HG02678 (cell line): ENCODE data around the gene TAS2R41.
A peak's percentile ranks its signal among the peaks of the same experiment; 100 is the strongest.

Source experiments
- ATAC-seq: cut with Tn5 transposase; IDR thresholded peaks from one replicate; pipeline ENCODE4 v1.9.1; 2021; ENCODE audit warnings: mild to moderate bottlenecking, moderate library complexity; ENCODE audit not compliant: unreplicated experiment

TAS2R41 gene

GRCh38 chr7:143477501-143478150, at the start of gene TAS2R41:
Gene TAS2R41, plus strand, starts transcription at chr7:143477873. Its CDS starts 0 bp downstream, at chr7:143477873.
- no peak for ATAC-seq

- no peak for ATAC-seq
These were observed 47.6 kb upstream of the TAS2R41 start for GRCh38 chr7:143429770-143430698.

GRCh38 chr7:143431109-143431508, 46.6 kb upstream of the TAS2R41 start:
- ATAC-seq: no peak

- ATAC-seq: no peak
These were observed 43.9 kb upstream of the TAS2R41 start for GRCh38 chr7:143433759-143434158.

- ATAC-seq: no peak
These were observed 43.0 kb upstream of the TAS2R41 start for GRCh38 chr7:143434660-143435059.

GRCh38 chr7:143435266-143435665, 42.4 kb upstream of the TAS2R41 start:
- ATAC-seq: no peak

GRCh38 chr7:143436325-143436946, 41.2 kb upstream of the TAS2R41 start:
- peak; percentile 85 for ATAC-seq

GRCh38 chr7:143437578-143437977, 40.1 kb upstream of the TAS2R41 start:
- ATAC-seq: peak; percentile 62

- ATAC-seq: no peak
These were observed 37.8 kb upstream of the TAS2R41 start for GRCh38 chr7:143439866-143440265.

GRCh38 chr7:143443153-143443552, 34.5 kb upstream of the TAS2R41 start, which contains the start of gene TAS2R60:
Gene TAS2R60, plus strand, starts transcription at chr7:143443453. Its CDS starts 0 bp downstream, at chr7:143443453.
- no peak for ATAC-seq

GRCh38 chr7:143444063-143444782, 33.5 kb upstream of the TAS2R41 start:
- no peak for ATAC-seq

GRCh38 chr7:143444785-143445184, 32.9 kb upstream of the TAS2R41 start:
- ATAC-seq: no peak

GRCh38 chr7:143447466-143447865, 30.2 kb upstream of the TAS2R41 start:
- ATAC-seq: no peak

GRCh38 chr7:143448429-143448828, 29.2 kb upstream of the TAS2R41 start:
- ATAC-seq: no peak

- no peak for ATAC-seq
These were observed 27.9 kb upstream of the TAS2R41 start for GRCh38 chr7:143449793-143450192.

- ATAC-seq: no peak
These were observed 26.6 kb upstream of the TAS2R41 start for GRCh38 chr7:143451122-143451521.

GRCh38 chr7:143451746-143452145, 25.9 kb upstream of the TAS2R41 start:
- ATAC-seq: no peak

- no peak for ATAC-seq
These were observed 25.2 kb upstream of the TAS2R41 start for GRCh38 chr7:143452495-143452894.

- no peak for ATAC-seq
These were observed 23.5 kb upstream of the TAS2R41 start for GRCh38 chr7:143454091-143454680.

GRCh38 chr7:143455491-143455890, 22.2 kb upstream of the TAS2R41 start:
- no peak for ATAC-seq
